ENCODE results near the gene CBX2. TPM values are rescaled to one million over a fixed set of nuclear protein-coding genes. Genes with fewer than 3 reads are reported as not detected.

The CBX2 gene
- total RNA-seq, 1 experiment from 2014 or later: 79.4 TPM

GRCh38 chr17:79786930-79787643 is 9.1 kb downstream of the CBX2 start:
- H2BK5ac ChIP-seq (ENCODE audit: insufficient read length, low read length): no peak overlapping the region
- Mint-ChIP-seq H3K4me1 (peaks cover 30 to 44% of the 10 kb centered on the region in 2 experiments), H3K27ac (no peak overlapping the region; a peak in 1 of 7 replicates), H3K27me3 (ENCODE audit: low read depth) (peaks cover 64% of the 10 kb centered on the region), H3K9me3 (no peaks in the 10 kb centered on the region; a peak in 1 of 5 replicates), H3K36me3 (ENCODE audit: insufficient read depth in 1 of 3, low read depth in 3 of 3) (peaks cover 18 to 38% (median 31%) of the 10 kb centered on the region in 3 experiments; a peak in 6 of 7 replicates), H3K4me3 (peak overlapping the region in 1 of 2 experiments; percentile 10; a peak in 1 of 5 replicates)
- no peaks in the 10 kb centered on the region for H3K9me3 ChIP-seq (ENCODE audit: control insufficient read depth, low read depth, low read length)
- peaks cover 34% of the 10 kb centered on the region for H3K27me3 ChIP-seq (ENCODE audit: insufficient read depth, low read length)
- H2BK120ac ChIP-seq (ENCODE audit: low read depth, low read length, poor library complexity, severe bottlenecking): no peak overlapping the region
- no peak overlapping the region for H3K9ac ChIP-seq (ENCODE audit: extremely low read depth, insufficient read length, low read length)
- H4K8ac ChIP-seq (replicated peaks; ENCODE audit: insufficient read length, low read depth, low read length): no peak overlapping the region
- no peak overlapping the region for H3K27ac ChIP-seq (ENCODE audit: insufficient read length, low read depth, low read length)
- H3K23me2 ChIP-seq (ENCODE audit: insufficient read length, low read depth, low read length, poor library complexity, severe bottlenecking): no peaks in the 10 kb centered on the region
- no peak overlapping the region for H3K23ac ChIP-seq (ENCODE audit: insufficient read length, low read depth, low read length)
- H3K14ac ChIP-seq (ENCODE audit: insufficient read depth, low read length): no peak overlapping the region
- no CpG with 5 or more reads among the region's 12 CpGs for WGBS (ENCODE audit: extremely low coverage, insufficient read length, low lambda C conversion rate)
- DNase-seq: no peak
- no peak overlapping the region for H3K56ac ChIP-seq (ENCODE audit: insufficient read length, low read depth, low read length)
- no peak overlapping the region for H2AFZ ChIP-seq (ENCODE audit: low read length)
- no peak overlapping the region for H2AK5ac ChIP-seq (ENCODE audit: insufficient read length, low read length)
- TF ChIP-seq CTCF (conservative IDR thresholded peaks at IDR 0.05): no peak
- no peak overlapping the region for H4K5ac ChIP-seq (ENCODE audit: insufficient read length, low read depth, low read length)
- no peak overlapping the region for H2BK12ac ChIP-seq (ENCODE audit: insufficient read length, low read depth, low read length)
- no peak overlapping the region for H3T11ph ChIP-seq (ENCODE audit: low read length)
- H4K20me1 ChIP-seq (ENCODE audit: control insufficient read depth, insufficient read depth, insufficient read length): peaks cover 9% of the 10 kb centered on the region
- no peak overlapping the region for H3K18ac ChIP-seq (ENCODE audit: insufficient read length, low read depth, low read length)
- no peak overlapping the region for H2BK20ac ChIP-seq (ENCODE audit: low read depth, low read length, poor library complexity, severe bottlenecking)
- H3K4ac ChIP-seq (ENCODE audit: low read depth, low read length): no peak overlapping the region
- H2BK15ac ChIP-seq (ENCODE audit: low read depth, low read length): no peak overlapping the region
- no peak overlapping the region for H3K4me2 ChIP-seq (ENCODE audit: insufficient read depth, insufficient read length, low read length)
- no peaks in the 10 kb centered on the region for H3K79me2 ChIP-seq (ENCODE audit: insufficient read depth, low read length)
- H3K79me1 ChIP-seq (ENCODE audit: insufficient read depth, low read depth, low read length, poor library complexity, severe bottlenecking): no peaks in the 10 kb centered on the region
- H4K91ac ChIP-seq (ENCODE audit: insufficient read length, low read depth, low read length): no peak overlapping the region
- peaks cover 8% of the 10 kb centered on the region for H3K4me1 ChIP-seq (ENCODE audit: insufficient read depth, low read length)
